SK-N-MC (cell line): ENCODE data around the gene TTC24.
"Not testable (repeated sequence)": the region's sequence is repeated elsewhere in the genome, so short reads cannot be mapped to it uniquely, and the experiment has no call there.

Experiments used
- EZH2 ChIP-seq: fragments of 200-600 bp; sonication (generic); IDR thresholded peaks from one replicate; pipeline ENCODE4 v1.6.1; 2017; ENCODE audit warnings: antibody characterized with exemption
- POLR2AphosphoS5 ChIP-seq: IDR thresholded peaks from 2 replicates; pipeline ENCODE4 v1.6.1; 2012; ENCODE audit warnings: mild to moderate bottlenecking, low read depth, low read length, borderline replicate concordance

DNA sequence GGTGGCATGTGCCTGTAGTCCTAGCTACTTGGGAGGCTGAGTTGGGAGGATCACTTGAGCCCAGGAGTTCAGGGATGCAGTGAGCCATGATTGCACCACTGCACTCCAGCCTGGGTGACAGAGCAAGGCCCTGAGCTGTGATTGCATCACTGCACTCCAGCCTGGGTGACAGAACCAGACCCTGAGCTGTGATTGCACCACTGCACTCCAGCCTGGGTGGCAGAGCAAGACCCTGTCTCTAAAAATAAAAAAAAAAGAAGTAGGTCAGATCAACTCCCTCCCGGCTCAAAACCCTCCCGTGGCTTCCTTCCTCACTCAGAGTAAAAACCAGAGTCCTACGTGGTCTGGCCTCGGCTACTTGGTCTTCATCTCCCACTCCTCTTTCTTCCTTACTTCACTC, 26.6 kb upstream of the TTC24 start:
- not testable (repeated sequence) for TF ChIP-seq EZH2, POLR2AphosphoS5
